Measurements from ENCODE around the gene RASGRP2. TPM values are rescaled to one million over a fixed set of nuclear protein-coding genes. Genes with fewer than 3 reads are reported as not detected.

The RASGRP2 gene
- total RNA-seq, 3 donors from 2014 or later, result 10.0 to 12.5 (median 11.5) TPM

GRCh38 chr11:64729851-64730382, 14.0 kb downstream of the RASGRP2 start:
- TF ChIP-seq, protein P1, sequence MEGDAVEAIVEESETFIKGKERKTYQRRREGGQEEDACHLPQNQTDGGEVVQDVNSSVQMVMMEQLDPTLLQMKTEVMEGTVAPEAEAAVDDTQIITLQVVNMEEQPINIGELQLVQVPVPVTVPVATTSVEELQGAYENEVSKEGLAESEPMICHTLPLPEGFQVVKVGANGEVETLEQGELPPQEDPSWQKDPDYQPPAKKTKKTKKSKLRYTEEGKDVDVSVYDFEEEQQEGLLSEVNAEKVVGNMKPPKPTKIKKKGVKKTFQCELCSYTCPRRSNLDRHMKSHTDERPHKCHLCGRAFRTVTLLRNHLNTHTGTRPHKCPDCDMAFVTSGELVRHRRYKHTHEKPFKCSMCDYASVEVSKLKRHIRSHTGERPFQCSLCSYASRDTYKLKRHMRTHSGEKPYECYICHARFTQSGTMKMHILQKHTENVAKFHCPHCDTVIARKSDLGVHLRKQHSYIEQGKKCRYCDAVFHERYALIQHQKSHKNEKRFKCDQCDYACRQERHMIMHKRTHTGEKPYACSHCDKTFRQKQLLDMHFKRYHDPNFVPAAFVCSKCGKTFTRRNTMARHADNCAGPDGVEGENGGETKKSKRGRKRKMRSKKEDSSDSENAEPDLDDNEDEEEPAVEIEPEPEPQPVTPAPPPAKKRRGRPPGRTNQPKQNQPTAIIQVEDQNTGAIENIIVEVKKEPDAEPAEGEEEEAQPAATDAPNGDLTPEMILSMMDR (IDR thresholded peaks at IDR 0.05), result no peak
- TF ChIP-seq POLR2AphosphoS5 (IDR thresholded peaks at IDR 0.05), result no peak
- TF ChIP-seq POLR2A (IDR thresholded peaks at IDR 0.05), result no peak
- Histone ChIP-seq H3K4me1 (no peaks in the 10 kb centered on the region), H3K36me3 (no peaks in the 10 kb centered on the region), H3K9me3 (no peaks in the 10 kb centered on the region), H3K27me3 (no peaks in the 10 kb centered on the region), H3K4me3 (no peak overlapping the region), H3K27ac (no peak overlapping the region)
- no peak for DNase-seq (ENCODE audit: low spot score in 2 of 2)
- intact Hi-C loops (cut with DNase I; ENCODE audit: low total_unique reads), result no loop called here

- no peaks in the 10 kb centered on the region for H3K4me1 ChIP-seq
- DNase-seq (ENCODE audit: low spot score in 2 of 2), result no peak
- TF ChIP-seq, protein P1 (IDR thresholded peaks at IDR 0.05), result no peak
- TF ChIP-seq POLR2AphosphoS5 (IDR thresholded peaks at IDR 0.05) (no peak), POLR2A (IDR thresholded peaks at IDR 0.05) (no peak)
- H3K9me3 ChIP-seq, result no peaks in the 10 kb centered on the region
- no peak overlapping the region for H3K4me3 ChIP-seq
- H3K27ac ChIP-seq, result no peak overlapping the region
- no peaks in the 10 kb centered on the region for H3K27me3 ChIP-seq
- no peaks in the 10 kb centered on the region for H3K36me3 ChIP-seq
- intact Hi-C loops (cut with DNase I; ENCODE audit: low total_unique reads), result no loop called here
These were observed 15.1 kb downstream of the RASGRP2 start for GRCh38 chr11:64728757-64729365.

DNA sequence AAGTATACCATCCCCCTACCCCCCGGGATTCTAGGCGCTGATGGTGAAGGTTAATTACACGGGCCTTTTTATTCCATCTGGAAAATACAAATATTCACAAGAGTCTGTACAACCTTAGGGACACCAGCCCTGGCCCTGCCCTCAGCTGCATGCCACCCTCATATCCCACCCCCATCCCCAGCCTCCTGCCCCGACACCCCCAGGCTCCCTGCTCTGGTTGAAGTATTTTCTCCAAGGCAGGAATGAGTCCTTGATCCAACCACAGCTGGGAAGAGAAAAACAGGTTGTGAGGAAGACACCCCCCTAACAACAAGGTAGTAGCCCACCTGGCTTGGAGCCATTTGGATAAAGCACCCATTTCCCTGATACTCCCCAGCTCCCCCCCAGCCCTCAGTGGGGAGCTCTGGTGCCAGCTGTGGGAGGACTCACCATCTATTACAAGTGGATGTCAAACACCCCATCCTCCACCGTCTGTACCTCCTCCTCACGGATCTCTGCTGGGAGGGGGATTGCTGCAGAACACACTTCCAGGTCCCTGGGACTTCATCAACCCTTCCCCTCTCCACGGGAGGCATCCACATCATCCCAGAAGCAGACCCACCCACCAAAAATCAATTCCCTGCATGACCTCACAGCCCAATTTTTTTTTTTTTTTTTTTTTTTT, 16.9 kb downstream of the RASGRP2 start:
- H3K9me3 ChIP-seq, result no peaks in the 10 kb centered on the region
- no peak for DNase-seq (ENCODE audit: low spot score in 2 of 2)
- H3K27me3 ChIP-seq, result peaks cover 2 to 7% of the 10 kb centered on the region in 2 donors
- no peak overlapping the region for H3K27ac ChIP-seq
- TF ChIP-seq POLR2A (IDR thresholded peaks at IDR 0.05), result no peak
- TF ChIP-seq, protein P1 (IDR thresholded peaks at IDR 0.05), result no peak
- no peak for TF ChIP-seq POLR2AphosphoS5 (IDR thresholded peaks at IDR 0.05)
- no peak overlapping the region for H3K4me3 ChIP-seq
- intact Hi-C loops (cut with DNase I; ENCODE audit: low total_unique reads), result no loop called here
- H3K4me1 ChIP-seq, result no peaks in the 10 kb centered on the region
- H3K36me3 ChIP-seq, result no peaks in the 10 kb centered on the region

- Histone ChIP-seq H3K27me3 (peaks cover 2 to 15% of the 10 kb centered on the region in 2 donors), H3K36me3 (no peaks in the 10 kb centered on the region), H3K4me3 (no peak overlapping the region), H3K4me1 (no peaks in the 10 kb centered on the region), H3K9me3 (no peaks in the 10 kb centered on the region), H3K27ac (no peak overlapping the region)
- no peak for DNase-seq (ENCODE audit: low spot score in 2 of 2)
- intact Hi-C loops (cut with DNase I; ENCODE audit: low total_unique reads), result no loop called here
- TF ChIP-seq POLR2AphosphoS5 (IDR thresholded peaks at IDR 0.05) (no peak), POLR2A (IDR thresholded peaks at IDR 0.05) (no peak)
- TF ChIP-seq, protein P1 (IDR thresholded peaks at IDR 0.05), result no peak
These were observed 17.7 kb downstream of the RASGRP2 start for GRCh38 chr11:64726211-64726641.

DNA sequence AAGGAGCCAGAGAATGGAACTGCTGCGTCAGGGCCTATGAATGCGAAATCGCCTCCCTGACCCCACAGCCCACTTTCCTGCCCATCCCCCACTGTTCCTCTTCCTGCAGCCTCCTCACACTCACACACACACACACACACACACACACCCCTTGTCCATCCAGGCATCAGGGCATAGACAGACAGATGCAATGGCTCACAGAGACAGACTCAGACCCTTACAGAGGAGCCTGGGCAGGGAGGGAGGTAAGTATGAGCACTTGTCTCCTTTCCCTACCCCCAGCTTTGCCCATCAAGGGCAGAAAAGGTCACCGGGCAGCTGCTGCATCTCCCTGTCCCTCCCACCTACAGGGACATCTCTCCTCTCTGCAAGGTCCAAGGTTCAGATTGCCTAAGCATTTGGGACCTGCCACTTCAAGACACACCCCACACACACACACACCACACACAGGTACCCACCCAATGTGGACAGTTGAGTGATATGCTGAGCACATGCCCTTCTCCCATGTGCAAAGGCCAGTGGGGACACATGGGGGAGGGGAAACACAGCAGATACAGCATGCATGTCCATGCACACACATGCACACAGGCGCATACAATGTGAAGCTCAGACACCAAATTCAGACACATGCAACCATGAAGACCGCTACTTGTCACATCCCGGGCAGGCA, 18.9 kb downstream of the RASGRP2 start:
- no peak for TF ChIP-seq POLR2AphosphoS5 (IDR thresholded peaks at IDR 0.05)
- TF ChIP-seq, protein P1 (IDR thresholded peaks at IDR 0.05), result no peak
- intact Hi-C loops (cut with DNase I; ENCODE audit: low total_unique reads), result no loop called here
- no peak for DNase-seq (ENCODE audit: low spot score in 2 of 2)
- Histone ChIP-seq H3K27me3 (peaks cover 2 to 27% of the 10 kb centered on the region in 2 donors), H3K36me3 (no peaks in the 10 kb centered on the region), H3K4me3 (no peak overlapping the region), H3K9me3 (no peaks in the 10 kb centered on the region), H3K27ac (no peak overlapping the region), H3K4me1 (no peaks in the 10 kb centered on the region)
